Stomach (tissue), 9 donors: Measurements from ENCODE around the gene SULF2. TPM values are rescaled to one million over a fixed set of nuclear protein-coding genes. Genes with fewer than 3 reads are reported as not detected.

Experiments
- DNase-seq, 2 donors: peaks; one replicate each; pipeline versions ENCODE4 v3.0.0 to v3.0.0-alpha.2; 2013 to 2019
- H3K27ac ChIP-seq, 5 donors: fragments of 200-600 bp in 4 of 5; sonication (generic) in 4 of 5; one replicate each; pipeline ENCODE4 v1.5.1; 2013 to 2019; ENCODE audit warnings: mild to moderate bottlenecking in 1 of 5, moderate library complexity in 1 of 5
- H3K27me3 ChIP-seq, 3 donors: fragments of 200-600 bp; sonication (generic); one replicate each; pipeline ENCODE4 v1.5.1; 2017 to 2019; ENCODE audit warnings: mixed run types in 1 of 3
- H3K36me3 ChIP-seq, 4 donors: fragments of 200-600 bp; sonication (generic); 1 replicate in 3 of 4; 2 replicates in 1 of 4; pipeline ENCODE4 v1.5.1; 2016 to 2019
- H3K4me1 ChIP-seq, 4 donors: fragments of 200-600 bp; sonication (generic); one replicate each; pipeline ENCODE4 v1.5.1; 2016 to 2019
- H3K4me3 ChIP-seq, 4 donors: fragments of 200-600 bp; sonication (generic) in 3 of 4; one replicate each; pipeline ENCODE4 v1.5.1; 2016 to 2019; ENCODE audit warnings: mild to moderate bottlenecking in 1 of 4
- H3K9me3 ChIP-seq, 4 donors: fragments of 200-600 bp; sonication (generic); one replicate each; pipeline ENCODE4 v1.5.1; 2016 to 2019
- EP300 ChIP-seq: sonication (generic); formaldehyde crosslinking; IDR thresholded peaks from one replicate; pipeline ENCODE4 v1.6.1; 2017; ENCODE audit warnings: antibody characterized with exemption
- POLR2A ChIP-seq, 4 donors: fragments of 450-650 bp; IDR thresholded peaks; one replicate each; pipeline ENCODE4 v1.6.1; 2016; ENCODE audit warnings: antibody characterized with exemption in 4 of 4, control low read depth in 2 of 4, mild to moderate bottlenecking in 1 of 4, moderate library complexity in 1 of 4
- POLR2AphosphoS5 ChIP-seq, 3 donors: sonication (generic); formaldehyde crosslinking; IDR thresholded peaks; one replicate each; pipeline ENCODE4 v1.6.1; 2016; ENCODE audit warnings: antibody characterized with exemption in 3 of 3
- WGBS, 5 donors: extraction: QIAGEN DNeasy Blood & Tissue Kit in 3 of 5; methylation state at CpG; one replicate each; pipeline versions ENCODE4 v1.1.5 to v1.1.7; 2013 to 2018; 5-methylcytosine and 5-hydroxymethylcytosine counted together
- intact Hi-C: fragments of 100-400 bp; cut with DNase I; formaldehyde crosslinking; loops from one replicate; pipeline ENCODE4 v1.15.1; 2023; ENCODE audit warnings: low total_unique reads
- polyA plus RNA-seq, 3 donors: library from polyadenylated mRNA; stranded (reverse); fragments of 200-250 nt; gene quantifications; one replicate each; pipeline ENCODE4 v1.2.3, GENCODE V29; 2013
- total RNA-seq, 5 donors: library from RNA; depleted of rRNA; stranded (reverse); fragments of >200 nt; gene quantifications; one replicate each; pipeline versions ENCODE4 v1.1.0 to v1.2.3, GENCODE V29; 2014 to 2016
- TF ChIP-seq, protein P1 (sequence below), 7 experiments: fragments of 450-650 bp in 4 of 7; fragments of 200-600 bp in 3 of 7; sonication (generic) in 3 of 7; IDR thresholded peaks; one replicate each; pipeline ENCODE4 v1.5.1; 2016 to 2019; ENCODE audit warnings: antibody characterized with exemption in 7 of 7, control low read depth in 2 of 7, mild to moderate bottlenecking in 1 of 7
- donor health status: healthy with polysubstance abuse.
- donor health status: Bipolar disorder and iron deficiency.
- donor health status: healthy.

Gene SULF2
- total and polyA plus RNA-seq, 8 donors, result 9.0 to 226 (median 27.3) TPM

DNA sequence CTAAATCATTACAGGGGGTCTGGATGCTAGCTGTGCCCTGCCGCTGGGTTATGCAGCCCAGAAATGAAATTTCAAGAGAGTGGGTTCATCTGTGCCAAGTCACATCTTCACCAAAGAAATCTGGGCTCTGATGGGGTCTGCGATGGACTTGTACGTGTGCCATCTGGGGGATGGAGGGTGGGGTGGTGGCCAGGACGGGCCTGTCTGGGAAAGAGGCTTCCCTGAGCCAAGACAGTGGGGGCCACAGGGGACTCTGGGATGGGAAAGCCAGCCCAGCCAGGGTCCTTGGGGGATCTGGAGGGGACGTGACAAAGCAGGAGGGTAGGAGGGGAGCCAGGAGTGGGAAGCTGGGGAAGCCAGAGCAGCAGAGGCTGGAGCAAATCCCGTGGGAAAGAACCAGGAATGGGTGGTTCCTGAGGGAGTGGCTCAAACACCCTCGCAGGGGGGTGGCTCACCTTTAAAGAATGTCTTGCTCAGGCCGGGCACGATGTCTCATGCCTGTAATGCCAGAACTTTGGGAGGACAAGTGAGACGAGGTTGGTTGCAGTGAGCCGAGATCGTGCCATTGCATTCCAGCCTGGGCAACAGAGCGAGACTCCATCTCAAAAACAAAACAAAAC, 36.3 kb upstream of the SULF2 start:
- Histone ChIP-seq H3K9me3 (no peaks in the 10 kb centered on the region), H3K4me3 (no peak overlapping the region), H3K27ac (no peak overlapping the region), H3K4me1 (no peaks in the 10 kb centered on the region), H3K36me3 (no peaks in the 10 kb centered on the region), H3K27me3 (peaks cover 0 to 49% (median 14%) of the 10 kb centered on the region in 3 donors)
- no peak for TF ChIP-seq POLR2AphosphoS5 (IDR thresholded peaks at IDR 0.05)
- TF ChIP-seq, protein P1, sequence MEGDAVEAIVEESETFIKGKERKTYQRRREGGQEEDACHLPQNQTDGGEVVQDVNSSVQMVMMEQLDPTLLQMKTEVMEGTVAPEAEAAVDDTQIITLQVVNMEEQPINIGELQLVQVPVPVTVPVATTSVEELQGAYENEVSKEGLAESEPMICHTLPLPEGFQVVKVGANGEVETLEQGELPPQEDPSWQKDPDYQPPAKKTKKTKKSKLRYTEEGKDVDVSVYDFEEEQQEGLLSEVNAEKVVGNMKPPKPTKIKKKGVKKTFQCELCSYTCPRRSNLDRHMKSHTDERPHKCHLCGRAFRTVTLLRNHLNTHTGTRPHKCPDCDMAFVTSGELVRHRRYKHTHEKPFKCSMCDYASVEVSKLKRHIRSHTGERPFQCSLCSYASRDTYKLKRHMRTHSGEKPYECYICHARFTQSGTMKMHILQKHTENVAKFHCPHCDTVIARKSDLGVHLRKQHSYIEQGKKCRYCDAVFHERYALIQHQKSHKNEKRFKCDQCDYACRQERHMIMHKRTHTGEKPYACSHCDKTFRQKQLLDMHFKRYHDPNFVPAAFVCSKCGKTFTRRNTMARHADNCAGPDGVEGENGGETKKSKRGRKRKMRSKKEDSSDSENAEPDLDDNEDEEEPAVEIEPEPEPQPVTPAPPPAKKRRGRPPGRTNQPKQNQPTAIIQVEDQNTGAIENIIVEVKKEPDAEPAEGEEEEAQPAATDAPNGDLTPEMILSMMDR (IDR thresholded peaks at IDR 0.05), result no peak
- 59 to 66% (median 65%) methylated on average over 13 of the region's 13 CpGs for WGBS, 5 donors
- no peak for DNase-seq
- intact Hi-C loops, result no loop called here

DNA sequence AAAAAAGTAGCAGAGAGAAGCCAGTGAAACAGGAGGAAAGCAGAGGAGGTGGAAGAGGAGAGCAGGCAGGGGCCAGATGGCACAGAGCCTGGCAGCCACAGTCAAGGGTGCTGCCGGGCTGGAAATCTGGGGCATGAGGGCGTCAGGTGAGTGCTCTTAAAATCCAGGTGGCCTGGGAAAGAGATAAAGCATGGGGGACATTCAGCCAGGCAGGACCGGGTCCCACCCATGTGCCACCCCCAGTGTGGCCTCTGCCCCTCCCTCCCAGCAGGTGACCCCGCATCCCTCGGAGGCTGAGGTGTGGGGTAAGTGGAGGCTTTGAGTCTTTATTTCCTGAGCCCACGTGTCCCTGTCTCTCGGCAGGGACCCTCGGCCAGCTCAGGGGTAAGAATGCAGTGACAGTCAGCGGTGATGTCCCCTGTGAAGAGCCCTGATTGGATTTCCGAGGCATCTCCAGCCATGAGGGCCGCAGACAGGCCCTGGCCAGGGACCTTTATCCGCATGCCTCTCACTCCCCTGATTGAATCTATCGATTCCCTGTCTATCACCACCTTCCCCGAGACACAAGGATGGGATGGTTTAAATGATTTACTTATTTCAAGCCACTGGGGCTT, 33.8 kb upstream of the SULF2 start:
- TF ChIP-seq POLR2AphosphoS5 (IDR thresholded peaks at IDR 0.05) (no peak), EP300 (no peak), POLR2A (IDR thresholded peaks at IDR 0.05) (no peak)
- TF ChIP-seq, protein P1 (IDR thresholded peaks at IDR 0.05), result no peak
- intact Hi-C loops, result loop anchor here (10.0 kb wide), 1 partner anchor 76 kb away; no protein-coding TSS in a partner anchor
- WGBS, 5 donors, result 50 to 69% (median 66%) methylated on average over 12 to 14 of the region's 14 CpGs

DNA sequence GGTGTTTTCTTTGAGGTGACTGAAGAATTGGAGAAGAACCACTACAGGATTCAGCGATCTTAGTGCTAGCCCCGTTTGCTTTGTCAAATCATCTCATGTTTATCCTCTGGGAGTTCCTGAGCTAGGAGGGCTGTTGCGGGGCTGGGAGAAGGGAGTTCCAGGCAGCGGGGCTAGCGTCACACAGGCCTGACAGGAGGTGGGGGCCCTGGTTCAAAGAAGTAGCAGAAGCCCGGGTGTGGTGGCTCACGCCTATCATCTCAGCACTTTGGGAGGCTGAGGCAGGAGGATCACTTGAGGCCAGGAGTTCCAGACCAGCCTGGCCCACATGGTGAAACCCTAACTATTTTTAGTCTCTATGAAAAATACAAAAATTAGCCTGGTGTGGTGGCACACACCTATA, 33.2 kb upstream of the SULF2 start:
- TF ChIP-seq POLR2A (IDR thresholded peaks at IDR 0.05) (no peak), POLR2AphosphoS5 (IDR thresholded peaks at IDR 0.05) (no peak), EP300 (no peak)
- TF ChIP-seq, protein P1 (IDR thresholded peaks at IDR 0.05), result no peak
- peaks cover 0 to 64% (median 23%) of the 10 kb centered on the region in 3 donors for H3K27me3 ChIP-seq
- peaks cover 0 to 15% (median 11%) of the 10 kb centered on the region in 4 donors for H3K9me3 ChIP-seq
- WGBS, 5 donors, result 55 to 73% (median 72%) methylated on average over 7 of the region's 7 CpGs
- no peak for DNase-seq
- H3K36me3 ChIP-seq, result no peaks in the 10 kb centered on the region
- no peak overlapping the region for H3K27ac ChIP-seq
- H3K4me1 ChIP-seq, result no peaks in the 10 kb centered on the region
- intact Hi-C loops, result loop anchor here (10.0 kb wide), 1 partner anchor 76 kb away; no protein-coding TSS in a partner anchor
- no peak overlapping the region for H3K4me3 ChIP-seq

More for the DNA sequence above, 33.8 kb upstream of the SULF2 start:
- Histone ChIP-seq H3K9me3 (peaks cover 0 to 9% (median 7%) of the 10 kb centered on the region in 4 donors), H3K4me3 (no peak overlapping the region), H3K27ac (no peak overlapping the region), H3K4me1 (no peaks in the 10 kb centered on the region), H3K27me3 (peaks cover 0 to 64% (median 23%) of the 10 kb centered on the region in 3 donors), H3K36me3 (no peaks in the 10 kb centered on the region)
- no peak for DNase-seq

DNA sequence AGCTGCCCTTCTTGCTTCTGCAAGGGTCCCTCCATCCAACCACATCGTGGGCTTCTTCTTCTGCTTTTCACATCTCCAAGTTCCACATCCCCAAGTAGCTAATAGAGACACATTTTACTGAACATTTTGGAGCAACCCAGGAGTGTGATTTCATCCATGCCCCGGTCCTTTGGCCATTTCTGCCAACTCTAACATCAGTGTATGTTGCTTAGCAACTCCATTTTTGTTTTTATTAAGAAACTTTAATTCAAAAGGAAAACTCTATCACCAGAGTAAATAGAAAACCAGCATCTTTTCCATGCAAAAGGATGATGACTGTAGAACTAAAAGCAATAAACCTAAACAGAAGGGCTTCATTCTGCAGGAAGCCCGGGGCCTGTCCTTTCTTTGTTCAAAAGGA, 32.7 kb upstream of the SULF2 start:
- Histone ChIP-seq H3K36me3 (no peaks in the 10 kb centered on the region), H3K4me3 (no peak overlapping the region), H3K27ac (no peak overlapping the region), H3K27me3 (peaks cover 0 to 64% (median 23%) of the 10 kb centered on the region in 3 donors), H3K4me1 (no peaks in the 10 kb centered on the region), H3K9me3 (peaks cover 0 to 18% (median 13%) of the 10 kb centered on the region in 4 donors)
- TF ChIP-seq EP300, result no peak
- TF ChIP-seq, protein P1 (IDR thresholded peaks at IDR 0.05), result no peak
- TF ChIP-seq POLR2AphosphoS5 (IDR thresholded peaks at IDR 0.05), result no peak
- TF ChIP-seq POLR2A (IDR thresholded peaks at IDR 0.05), result no peak
- DNase-seq, result no peak
- 48 to 61% (median 58%) methylated on average over 3 of the region's 3 CpGs for WGBS, 5 donors
- intact Hi-C loops, result loop anchor here (10.0 kb wide), 1 partner anchor 77 kb away; no protein-coding TSS in a partner anchor
